SK-N-SH (cell line): Measurements from ENCODE around the gene TMEM196. TPM values are rescaled to one million over a fixed set of nuclear protein-coding genes. Genes with fewer than 3 reads are reported as not detected.
A peak's percentile ranks its signal among the peaks of the same experiment; 100 is the strongest.

Experiments
- CTCF ChIA-PET: fragments of 300-600, 350-600 bp; formaldehyde crosslinking; extraction: SDS; loops from one replicate; lab custom pipeline; 2021; lab: Yijun Ruan, JAX
- POLR2A ChIA-PET: fragments of 350-600 bp; sonication (Branson Sonifier 250); formaldehyde crosslinking; extraction: SDS; loops from one replicate; lab custom pipeline; 2020; ENCODE audit warnings: antibody characterized with exemption, inconsistent platforms; lab: Yijun Ruan, JAX
- DNase-seq: peaks from one replicate; pipeline ENCODE4 v3.0.0; 2012
- H2AFZ ChIP-seq: fragments of 200-600 bp; sonication (generic); 2 replicates; pipeline ENCODE4 v1.8.1; 2016; ENCODE audit warnings: antibody characterized with exemption, mild to moderate bottlenecking, low read depth
- H3F3A ChIP-seq: fragments of 200-600 bp; sonication (generic); replicated peaks from 2 replicates; pipeline ENCODE3; 2016; ENCODE audit warnings: antibody characterized with exemption, mild to moderate bottlenecking; ENCODE audit not compliant: insufficient read depth
- H3K27ac ChIP-seq, 2 experiments: fragments of 200-500 bp in 1 of 2; fragments of 200-600 bp in 1 of 2; sonication (Bioruptor generic) in 1 of 2; sonication (generic), shearing (Covaris generic) in 1 of 2; 2 replicates each; pipeline versions ENCODE4 v1.5.1 to v1.6.1; 2014 to 2016; ENCODE audit warnings: low read depth in 2 of 2, inconsistent platforms in 1 of 2, low read length in 1 of 2, mild to moderate bottlenecking in 1 of 2, mixed read lengths in 1 of 2
- H3K27me3 ChIP-seq: fragments of 200-600 bp; sonication (generic), shearing (Covaris generic); 2 replicates; pipeline ENCODE4 v1.6.1; 2016; ENCODE audit warnings: mixed run types; ENCODE audit not compliant: insufficient read depth
- H3K36me3 ChIP-seq, 2 experiments: fragments of 200-500 bp in 1 of 2; fragments of 200-600 bp in 1 of 2; sonication (Bioruptor generic) in 1 of 2; sonication (generic) in 1 of 2; replicated peaks in 1 of 2; 2 replicates each; pipeline versions ENCODE3 to v1.5.1; 2014 to 2016; ENCODE audit warnings: low read length in 1 of 2, mild to moderate bottlenecking in 1 of 2; ENCODE audit not compliant: insufficient read depth in 2 of 2, control insufficient read depth in 1 of 2
- H3K4me1 ChIP-seq, 2 experiments: fragments of 200-500 bp in 1 of 2; fragments of 200-600 bp in 1 of 2; sonication (Bioruptor generic) in 1 of 2; sonication (generic), shearing (Covaris generic) in 1 of 2; 2 replicates each; pipeline versions ENCODE4 v1.5.1 to v1.6.1; 2014 to 2016; ENCODE audit warnings: low read depth in 1 of 2, low read length in 1 of 2, mixed run types in 1 of 2; ENCODE audit not compliant: insufficient read depth in 2 of 2, control insufficient read depth in 1 of 2
- H3K4me2 ChIP-seq: fragments of 200-600 bp; sonication (generic), shearing (Covaris generic); 2 replicates; pipeline ENCODE4 v1.6.1; 2017; ENCODE audit warnings: mixed run types
- H3K4me3 ChIP-seq, 2 experiments: fragments of 200-500 bp in 1 of 2; fragments of 200-600 bp in 1 of 2; sonication (Bioruptor generic) in 1 of 2; sonication (generic), shearing (Covaris generic) in 1 of 2; 2 replicates each; pipeline versions ENCODE4 v1.5.1 to v1.8.1; 2014 to 2016; ENCODE audit warnings: low read depth in 2 of 2, inconsistent platforms in 1 of 2, low read length in 1 of 2, mild to moderate bottlenecking in 1 of 2, mixed read lengths in 1 of 2, moderate library complexity in 1 of 2
- H3K79me2 ChIP-seq: fragments of 200-600 bp; sonication (generic); 2 replicates; pipeline ENCODE4 v1.8.1; 2017; ENCODE audit warnings: mild to moderate bottlenecking; ENCODE audit not compliant: insufficient read depth
- H3K9ac ChIP-seq: fragments of 200-600 bp; sonication (generic); 2 replicates; pipeline ENCODE4 v1.6.1; 2017; ENCODE audit warnings: mixed run types
- H3K9me2 ChIP-seq: fragments of 200-600 bp; sonication (generic); 2 replicates; pipeline ENCODE4 v1.6.1; 2017; ENCODE audit warnings: mixed run types
- H3K9me3 ChIP-seq: fragments of 200-600 bp; sonication (generic); 2 replicates; pipeline ENCODE4 v1.6.1; 2017; ENCODE audit warnings: mixed run types, mild to moderate bottlenecking, moderate library complexity
- H4K20me1 ChIP-seq: fragments of 200-600 bp; sonication (generic); 2 replicates; pipeline ENCODE4 v1.6.1; 2017; ENCODE audit warnings: mild to moderate bottlenecking, mixed run types; ENCODE audit not compliant: insufficient read depth
- CHD2 ChIP-seq: fragments of 150-350 bp; IDR thresholded peaks from 2 replicates; pipeline ENCODE4 v1.6.1; 2018; ENCODE audit warnings: low read length; ENCODE audit not compliant: partially characterized antibody
- ELF1 ChIP-seq: IDR thresholded peaks from 2 replicates; pipeline ENCODE4 v1.4.0; 2012
- FOSL2 ChIP-seq: IDR thresholded peaks from 2 replicates; pipeline ENCODE4 v1.4.0; 2012; ENCODE audit warnings: low read depth, mild to moderate bottlenecking, moderate library complexity, borderline replicate concordance
- FOXJ3 ChIP-seq: sonication (generic); formaldehyde crosslinking; IDR thresholded peaks from 2 replicates; pipeline ENCODE4 v1.5.1; 2020; ENCODE audit warnings: mild to moderate bottlenecking, missing genetic modification reagents
- GABPA ChIP-seq: IDR thresholded peaks from 2 replicates; pipeline ENCODE4 v1.4.0; 2012; ENCODE audit warnings: low read depth, mild to moderate bottlenecking
- GATA2 ChIP-seq: sonication (generic); formaldehyde crosslinking; IDR thresholded peaks from 2 replicates; pipeline ENCODE4 v1.5.0; 2020; ENCODE audit warnings: mild to moderate bottlenecking, missing genetic modification reagents
- JUND ChIP-seq: IDR thresholded peaks from 2 replicates; pipeline ENCODE4 v1.4.0; 2012
- MEF2A ChIP-seq: IDR thresholded peaks from 2 replicates; pipeline ENCODE4 v1.4.0; 2012; ENCODE audit warnings: low read depth, borderline replicate concordance
- MXI1 ChIP-seq: IDR thresholded peaks from 2 replicates; pipeline ENCODE4 v1.6.1; 2012; ENCODE audit warnings: mild to moderate bottlenecking, low read depth, low read length, improper control_type of control experiment
- NRF1 ChIP-seq: IDR thresholded peaks from 2 replicates; pipeline ENCODE4 v1.6.1; 2012; ENCODE audit warnings: low read depth, mild to moderate bottlenecking, low read length
- POLR2AphosphoS5 ChIP-seq: IDR thresholded peaks from 2 replicates; pipeline ENCODE4 v1.6.1; 2012; ENCODE audit warnings: low read depth, low read length
- RAD21 ChIP-seq: IDR thresholded peaks from 2 replicates; pipeline ENCODE4 v1.6.1; 2012; ENCODE audit warnings: mild to moderate bottlenecking, low read length
- SIN3A ChIP-seq: IDR thresholded peaks from 2 replicates; pipeline ENCODE4 v1.6.1; 2012; ENCODE audit warnings: low read depth, mild to moderate bottlenecking, low read length, moderate library complexity, borderline replicate concordance
- TAF1 ChIP-seq: IDR thresholded peaks from 2 replicates; pipeline ENCODE4 v1.6.1; 2012; ENCODE audit warnings: low read depth, mild to moderate bottlenecking, low read length, moderate library complexity, borderline replicate concordance
- TEAD4 ChIP-seq: IDR thresholded peaks from 2 replicates; pipeline ENCODE4 v1.4.0; 2012; ENCODE audit warnings: mild to moderate bottlenecking, borderline replicate concordance; ENCODE audit not compliant: insufficient read depth
- YY1 ChIP-seq: IDR thresholded peaks from 2 replicates; pipeline ENCODE4 v1.4.0; 2012; ENCODE audit warnings: low read depth, mild to moderate bottlenecking
- WGBS: methylation state at CpG from one replicate; pipeline ENCODE4 v1.1.6; 2017; ENCODE audit warnings: low lambda C conversion rate; 5-methylcytosine and 5-hydroxymethylcytosine counted together
- polyA plus RNA-seq, 3 experiments: library from polyadenylated mRNA; depleted of rRNA; stranded (reverse); fragments of >200 nt; gene quantifications; 2 replicates each; pipeline ENCODE4 v1.2.3, GENCODE V29; 2012
- TF ChIP-seq, protein P1 (sequence below): IDR thresholded peaks from 2 replicates; pipeline ENCODE4; 2012
- TF ChIP-seq, protein P2 (sequence below): fragments of 200-600 bp; sonication (generic); IDR thresholded peaks from 2 replicates; pipeline ENCODE4 v1.6.1; 2017; ENCODE audit warnings: antibody characterized with exemption, mild to moderate bottlenecking, moderate library complexity
- TF ChIP-seq, protein P3 (sequence below): IDR thresholded peaks from 2 replicates; pipeline ENCODE4 v1.4.0; 2012; ENCODE audit warnings: low read depth, borderline replicate concordance
- TF ChIP-seq, protein P4 (sequence below): fragments of 150-350 bp; IDR thresholded peaks from 2 replicates; pipeline ENCODE4 v1.6.1; 2016; ENCODE audit warnings: mild to moderate bottlenecking, low read depth, low read length
- TF ChIP-seq, protein P5 (sequence below): IDR thresholded peaks from 2 replicates; pipeline ENCODE4 v1.4.0; 2012; ENCODE audit warnings: low read depth

TMEM196 gene
- polyA plus RNA-seq, 1 of the 3 experiments (the other 2 are of a cell fraction), result not detected

DNA sequence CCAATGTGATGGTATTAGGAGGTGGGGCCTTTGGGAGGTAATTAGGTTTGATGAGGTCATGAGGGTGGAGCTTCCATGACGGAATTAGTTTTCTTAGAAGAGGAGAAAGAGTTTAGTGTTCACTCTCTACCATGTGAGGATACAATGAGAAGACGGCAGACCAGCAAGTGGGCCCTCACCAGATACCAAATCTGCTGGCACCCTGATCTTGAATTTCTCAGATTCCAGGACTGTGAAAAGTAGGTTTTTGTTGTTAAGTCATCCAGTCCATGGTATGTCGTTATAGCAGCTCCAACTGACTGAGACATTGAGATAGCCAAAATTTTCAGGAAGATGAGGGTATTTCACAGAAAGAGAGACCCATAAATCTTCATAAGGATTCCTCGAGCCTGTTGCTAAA lies 3.6 kb upstream of the TMEM196 start (continued):
- TF ChIP-seq, protein P1, sequence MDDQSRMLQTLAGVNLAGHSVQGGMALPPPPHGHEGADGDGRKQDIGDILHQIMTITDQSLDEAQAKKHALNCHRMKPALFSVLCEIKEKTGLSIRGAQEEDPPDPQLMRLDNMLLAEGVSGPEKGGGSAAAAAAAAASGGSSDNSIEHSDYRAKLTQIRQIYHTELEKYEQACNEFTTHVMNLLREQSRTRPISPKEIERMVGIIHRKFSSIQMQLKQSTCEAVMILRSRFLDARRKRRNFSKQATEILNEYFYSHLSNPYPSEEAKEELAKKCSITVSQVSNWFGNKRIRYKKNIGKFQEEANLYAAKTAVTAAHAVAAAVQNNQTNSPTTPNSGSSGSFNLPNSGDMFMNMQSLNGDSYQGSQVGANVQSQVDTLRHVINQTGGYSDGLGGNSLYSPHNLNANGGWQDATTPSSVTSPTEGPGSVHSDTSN, result no peak
- TF ChIP-seq GATA2 (CRISPR knock-in tag), result no peak

DNA sequence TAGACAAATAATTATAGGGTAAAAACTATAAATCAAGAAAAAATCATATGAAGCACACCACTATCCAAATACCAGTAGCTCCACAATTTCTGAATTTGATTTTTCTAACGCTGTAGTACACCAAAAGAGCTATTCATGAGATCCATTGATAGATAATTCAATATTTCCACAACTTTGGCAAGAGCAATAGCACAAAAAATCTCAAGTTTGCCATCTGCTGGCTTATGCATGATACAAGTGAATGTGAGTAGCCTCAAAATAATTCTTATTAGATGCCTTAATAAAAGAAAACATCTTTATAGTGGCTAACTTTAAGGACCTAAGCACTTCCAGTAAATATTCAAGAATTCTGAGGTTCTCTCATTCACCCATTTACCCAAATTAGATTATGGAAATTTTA lies 2.2 kb upstream of the TMEM196 start:
- H3K4me3 ChIP-seq, result no peak overlapping the region
- 5% methylated on average over 1 of the region's 1 CpG for WGBS
- H3K4me2 ChIP-seq, result no peak overlapping the region
- H3K4me1 ChIP-seq, result no peaks in the 10 kb centered on the region; a peak in 1 of 4 replicates
- H2AFZ ChIP-seq, result no peak overlapping the region
- H3K27me3 ChIP-seq, result peaks cover 16% of the 10 kb centered on the region; the same call in 1 of the 2 replicates
- H3K9me2 ChIP-seq, result no peaks in the 10 kb centered on the region
- no peaks in the 10 kb centered on the region for H3K36me3 ChIP-seq
- POLR2A ChIA-PET, result no interaction called here
- no peaks in the 10 kb centered on the region for H3K9me3 ChIP-seq
- H3K27ac ChIP-seq, result no peak overlapping the region
- no peak overlapping the region for H3K9ac ChIP-seq
- TF ChIP-seq, protein P2, sequence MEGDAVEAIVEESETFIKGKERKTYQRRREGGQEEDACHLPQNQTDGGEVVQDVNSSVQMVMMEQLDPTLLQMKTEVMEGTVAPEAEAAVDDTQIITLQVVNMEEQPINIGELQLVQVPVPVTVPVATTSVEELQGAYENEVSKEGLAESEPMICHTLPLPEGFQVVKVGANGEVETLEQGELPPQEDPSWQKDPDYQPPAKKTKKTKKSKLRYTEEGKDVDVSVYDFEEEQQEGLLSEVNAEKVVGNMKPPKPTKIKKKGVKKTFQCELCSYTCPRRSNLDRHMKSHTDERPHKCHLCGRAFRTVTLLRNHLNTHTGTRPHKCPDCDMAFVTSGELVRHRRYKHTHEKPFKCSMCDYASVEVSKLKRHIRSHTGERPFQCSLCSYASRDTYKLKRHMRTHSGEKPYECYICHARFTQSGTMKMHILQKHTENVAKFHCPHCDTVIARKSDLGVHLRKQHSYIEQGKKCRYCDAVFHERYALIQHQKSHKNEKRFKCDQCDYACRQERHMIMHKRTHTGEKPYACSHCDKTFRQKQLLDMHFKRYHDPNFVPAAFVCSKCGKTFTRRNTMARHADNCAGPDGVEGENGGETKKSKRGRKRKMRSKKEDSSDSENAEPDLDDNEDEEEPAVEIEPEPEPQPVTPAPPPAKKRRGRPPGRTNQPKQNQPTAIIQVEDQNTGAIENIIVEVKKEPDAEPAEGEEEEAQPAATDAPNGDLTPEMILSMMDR, result peak; percentile 20; the same call in 1 of the 2 replicates
- TF ChIP-seq YY1, result no peak
- TF ChIP-seq, all 33 proteins: peak for 1
- CTCF ChIA-PET, result interaction anchor here (0.9 to 1.8 kb wide), 4 partner anchors 21 to 823 kb away, joined by 3 to 12 read pairs (median 6); partner anchors contain the start of gene POLR1F
- Histone ChIP-seq H4K20me1 (no peaks in the 10 kb centered on the region), H3K79me2 (no peaks in the 10 kb centered on the region), H3F3A (no peaks in the 10 kb centered on the region)
- DNase-seq, result no peak

DNA sequence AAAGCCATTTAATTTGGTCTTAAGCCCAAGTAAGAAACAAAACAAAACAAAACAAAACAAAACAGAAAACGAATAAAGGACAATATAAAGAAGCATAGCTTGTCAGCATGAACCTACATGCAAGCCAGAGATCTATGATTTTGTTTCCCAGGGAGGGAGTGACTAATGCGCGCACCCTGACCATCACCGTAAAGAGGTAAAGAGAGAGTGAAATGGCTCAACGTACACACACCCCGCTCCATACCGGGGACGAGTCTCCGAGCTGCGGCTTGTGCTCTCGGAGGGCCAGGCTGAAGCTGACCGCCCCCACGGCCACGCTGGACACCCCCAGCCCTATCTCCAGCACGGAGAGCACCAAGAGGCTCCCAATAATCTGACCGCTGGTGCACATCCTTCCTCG lies 1.1 kb downstream of the TMEM196 start:
- 11% methylated on average over 17 of the region's 17 CpGs for WGBS
- no peak overlapping the region for H2AFZ ChIP-seq
- H3K4me3 ChIP-seq, result no peak overlapping the region
- H3K4me2 ChIP-seq, result no peak overlapping the region
- H3K9me3 ChIP-seq, result no peaks in the 10 kb centered on the region
- no peak overlapping the region for H3K27ac ChIP-seq
- H3F3A ChIP-seq, result no peaks in the 10 kb centered on the region
- no peaks in the 10 kb centered on the region for H3K36me3 ChIP-seq
- DNase-seq, result peak; percentile 7
- ChIA-PET CTCF (interaction anchor here (0.9 to 1.8 kb wide), 8 partner anchors 11 to 828 kb away, joined by 3 to 14 read pairs (median 4); no protein-coding TSS in a partner anchor), POLR2A (no interaction called here)
- no peaks in the 10 kb centered on the region for H3K9me2 ChIP-seq
- H3K4me1 ChIP-seq, result no peaks in the 10 kb centered on the region; a peak in 2 of 4 replicates
- no peak overlapping the region for H3K9ac ChIP-seq
- H3K27me3 ChIP-seq, result peaks cover 16% of the 10 kb centered on the region; the same call in 1 of the 2 replicates
- H4K20me1 ChIP-seq, result no peaks in the 10 kb centered on the region
- H3K79me2 ChIP-seq, result no peaks in the 10 kb centered on the region
- TF ChIP-seq POLR2AphosphoS5 (no peak), TEAD4 (no peak), FOSL2 (no peak), CHD2 (no peak), SIN3A (no peak), RAD21 (no peak), TAF1 (no peak), NRF1 (no peak), MXI1 (no peak), FOXJ3 (CRISPR knock-in tag) (no peak), MEF2A (no peak), ELF1 (no peak), GABPA (no peak), JUND (no peak)
- TF ChIP-seq, protein P3, sequence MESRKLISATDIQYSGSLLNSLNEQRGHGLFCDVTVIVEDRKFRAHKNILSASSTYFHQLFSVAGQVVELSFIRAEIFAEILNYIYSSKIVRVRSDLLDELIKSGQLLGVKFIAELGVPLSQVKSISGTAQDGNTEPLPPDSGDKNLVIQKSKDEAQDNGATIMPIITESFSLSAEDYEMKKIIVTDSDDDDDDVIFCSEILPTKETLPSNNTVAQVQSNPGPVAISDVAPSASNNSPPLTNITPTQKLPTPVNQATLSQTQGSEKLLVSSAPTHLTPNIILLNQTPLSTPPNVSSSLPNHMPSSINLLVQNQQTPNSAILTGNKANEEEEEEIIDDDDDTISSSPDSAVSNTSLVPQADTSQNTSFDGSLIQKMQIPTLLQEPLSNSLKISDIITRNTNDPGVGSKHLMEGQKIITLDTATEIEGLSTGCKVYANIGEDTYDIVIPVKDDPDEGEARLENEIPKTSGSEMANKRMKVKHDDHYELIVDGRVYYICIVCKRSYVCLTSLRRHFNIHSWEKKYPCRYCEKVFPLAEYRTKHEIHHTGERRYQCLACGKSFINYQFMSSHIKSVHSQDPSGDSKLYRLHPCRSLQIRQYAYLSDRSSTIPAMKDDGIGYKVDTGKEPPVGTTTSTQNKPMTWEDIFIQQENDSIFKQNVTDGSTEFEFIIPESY, result no peak
- TF ChIP-seq, protein P4, sequence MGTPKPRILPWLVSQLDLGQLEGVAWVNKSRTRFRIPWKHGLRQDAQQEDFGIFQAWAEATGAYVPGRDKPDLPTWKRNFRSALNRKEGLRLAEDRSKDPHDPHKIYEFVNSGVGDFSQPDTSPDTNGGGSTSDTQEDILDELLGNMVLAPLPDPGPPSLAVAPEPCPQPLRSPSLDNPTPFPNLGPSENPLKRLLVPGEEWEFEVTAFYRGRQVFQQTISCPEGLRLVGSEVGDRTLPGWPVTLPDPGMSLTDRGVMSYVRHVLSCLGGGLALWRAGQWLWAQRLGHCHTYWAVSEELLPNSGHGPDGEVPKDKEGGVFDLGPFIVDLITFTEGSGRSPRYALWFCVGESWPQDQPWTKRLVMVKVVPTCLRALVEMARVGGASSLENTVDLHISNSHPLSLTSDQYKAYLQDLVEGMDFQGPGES, result no peak
- TF ChIP-seq, protein P5, sequence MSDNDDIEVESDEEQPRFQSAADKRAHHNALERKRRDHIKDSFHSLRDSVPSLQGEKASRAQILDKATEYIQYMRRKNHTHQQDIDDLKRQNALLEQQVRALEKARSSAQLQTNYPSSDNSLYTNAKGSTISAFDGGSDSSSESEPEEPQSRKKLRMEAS, result no peak
